Aorta (tissue), 4 donors: ENCODE data around the gene MPP2. TPM values are rescaled to one million over a fixed set of nuclear protein-coding genes. Genes with fewer than 3 reads are reported as not detected.

Source experiments
- polyA plus RNA-seq, 2 donors: library from polyadenylated mRNA; stranded (reverse); fragments of 200-250 nt; gene quantifications; one replicate each; pipeline ENCODE4 v1.2.3, GENCODE V29; 2013
- total RNA-seq, 2 donors: library from RNA; stranded (reverse); fragmentation: NEBNext Ultra II Directional; extraction: Animal tissue kit (Norgen Biotek cat#: 25700); gene quantifications; one replicate each; pipeline ENCODE4 v1.2.1, GENCODE V29; 2021
- donor health status: healthy with polysubstance abuse.
- donor health status: Bipolar disorder and iron deficiency.
- donor health status: DM: no; HTN: no; CAD: no.
- donor health status: DM: yes; HTN: yes; CAD: no.

The MPP2 gene
- total and polyA plus RNA-seq, 4 donors, result 1.4 to 14.2 (median 8.5) TPM

Other genes with a start within 250 kb of the MPP2 start
- gene MEOX1, start 245.6 kb downstream of the MPP2 start, total RNA-seq, result 10 to 100 TPM in 1 of 2 donors, 1 to 10 TPM in 1; 6.9 to 32.9 TPM
- under 1 TPM; 0.41 to 0.50 TPM for gene MEOX1, start 245.6 kb downstream of the MPP2 start, polyA plus RNA-seq
- 10 to 100 TPM; 21.7 to 34.3 TPM for gene SOST, start 148.7 kb downstream of the MPP2 start, total RNA-seq
- gene SOST, start 148.7 kb downstream of the MPP2 start, polyA plus RNA-seq, result 10 to 100 TPM in 1 of 2 donors, 1 to 10 TPM in 1; 4.8 to 18.2 TPM
- gene DUSP3, start 128.6 kb downstream of the MPP2 start, total RNA-seq, result 100 to 1,000 TPM; 110 to 112 TPM
- 100 to 1,000 TPM in 1 of 2 donors, 10 to 100 TPM in 1; 68.3 to 123 TPM for gene DUSP3, start 128.6 kb downstream of the MPP2 start, polyA plus RNA-seq
- not detected for gene CFAP97D1, start 127.1 kb downstream of the MPP2 start, total RNA-seq
- under 1 TPM in 1 of 2 donors, not detected in 1; 0.25 TPM for gene CFAP97D1, start 127.1 kb downstream of the MPP2 start, polyA plus RNA-seq
- 10 to 100 TPM; 14.6 to 15.7 TPM for gene MPP3, start 74.4 kb downstream of the MPP2 start, total RNA-seq
- 10 to 100 TPM in 1 of 2 donors, 1 to 10 TPM in 1; 3.1 to 25.2 TPM for gene MPP3, start 74.4 kb downstream of the MPP2 start, polyA plus RNA-seq
- 1 to 10 TPM; 3.9 to 9.4 TPM for gene CD300LG, start 60.4 kb downstream of the MPP2 start, total RNA-seq
- gene CD300LG, start 60.4 kb downstream of the MPP2 start, polyA plus RNA-seq, result under 1 TPM; 0.05 to 0.13 TPM
- not detected for gene PPY, start 34.9 kb upstream of the MPP2 start, total RNA-seq
- not detected for gene PPY, start 34.9 kb upstream of the MPP2 start, polyA plus RNA-seq
- not detected for gene PYY, start 46.4 kb upstream of the MPP2 start, total RNA-seq
- gene PYY, start 46.4 kb upstream of the MPP2 start, polyA plus RNA-seq, result 1 to 10 TPM in 1 of 2 donors, under 1 TPM in 1; 0.20 to 1.1 TPM
- 1 to 10 TPM in 1 of 2 donors, under 1 TPM in 1; 0.94 to 1.3 TPM for gene NAGS, start 97.1 kb upstream of the MPP2 start, total RNA-seq
- gene NAGS, start 97.1 kb upstream of the MPP2 start, polyA plus RNA-seq, result 1 to 10 TPM in 1 of 2 donors, under 1 TPM in 1; 0.33 to 6.0 TPM
- 10 to 100 TPM; 15.2 to 16.7 TPM for gene TMEM101, start 107.4 kb upstream of the MPP2 start, total RNA-seq
- 10 to 100 TPM; 21.5 to 25.0 TPM for gene TMEM101, start 107.4 kb upstream of the MPP2 start, polyA plus RNA-seq
- 10 to 100 TPM; 36.9 to 43.4 TPM for gene LSM12, start 159.1 kb upstream of the MPP2 start, total RNA-seq
- 10 to 100 TPM; 19.0 to 19.8 TPM for gene LSM12, start 159.1 kb upstream of the MPP2 start, polyA plus RNA-seq
- gene G6PC3, start 163.2 kb upstream of the MPP2 start, total RNA-seq, result 10 to 100 TPM; 30.3 to 32.5 TPM
- 10 to 100 TPM; 22.7 to 40.0 TPM for gene G6PC3, start 163.2 kb upstream of the MPP2 start, polyA plus RNA-seq
- gene HDAC5, start 216.1 kb upstream of the MPP2 start, total RNA-seq, result 10 to 100 TPM; 69.7 to 82.6 TPM
- 10 to 100 TPM; 28.9 to 83.4 TPM for gene HDAC5, start 216.1 kb upstream of the MPP2 start, polyA plus RNA-seq
- 1 to 10 TPM in 1 of 2 donors, under 1 TPM in 1; 0.58 to 1.3 TPM for gene HROB, start 234.4 kb upstream of the MPP2 start, total RNA-seq
- gene HROB, start 234.4 kb upstream of the MPP2 start, polyA plus RNA-seq, result 1 to 10 TPM in 1 of 2 donors, not detected in 1; 1.7 TPM